Fibroblast of the aortic adventitia (primary cell): Measurements from ENCODE around the gene CACNG1. TPM values are rescaled to one million over a fixed set of nuclear protein-coding genes. Genes with fewer than 3 reads are reported as not detected.

ENCODE experiments used
- DNase-seq: peaks from one replicate; pipeline ENCODE4 v3.0.0-alpha.2; 2010; ENCODE audit warnings: low read depth
- H3K4me3 ChIP-seq: 2 replicates; pipeline ENCODE4 v1.5.1; 2011; ENCODE audit warnings: low read depth, mild to moderate bottlenecking, control low read depth, low read length, moderate library complexity
- CTCF ChIP-seq: IDR thresholded peaks from 2 replicates; pipeline ENCODE4 v1.5.1; 2011; ENCODE audit warnings: mild to moderate bottlenecking, low read length, control low read depth, inconsistent platforms; ENCODE audit not compliant: insufficient read depth
- total RNA-seq: library from RNA; depleted of rRNA; stranded (reverse); fragments of >200 nt; gene quantifications from 2 replicates; pipeline ENCODE4 v1.2.3, GENCODE V29; 2012; ENCODE audit warnings: low replicate concordance

CACNG1 gene
- total RNA-seq, 1 donor: not detected

GRCh38 chr17:67007266-67007665, 37.1 kb upstream of the CACNG1 start:
- TF ChIP-seq CTCF: no peak
- no peak overlapping the region for H3K4me3 ChIP-seq
- no peak for DNase-seq

GRCh38 chr17:67008101-67008500, 36.3 kb upstream of the CACNG1 start:
- no peak for TF ChIP-seq CTCF
- no peak overlapping the region for H3K4me3 ChIP-seq
- DNase-seq: no peak

GRCh38 chr17:67011527-67012175, 32.7 kb upstream of the CACNG1 start:
- DNase-seq: no peak
- H3K4me3 ChIP-seq: no peak overlapping the region
- TF ChIP-seq CTCF: no peak

- TF ChIP-seq CTCF: no peak
- DNase-seq: no peak
- H3K4me3 ChIP-seq: no peak overlapping the region
Measured at GRCh38 chr17:67013891-67014290, 30.5 kb upstream of the CACNG1 start.

- no peak overlapping the region for H3K4me3 ChIP-seq
- no peak for DNase-seq
- no peak for TF ChIP-seq CTCF
Measured at GRCh38 chr17:67015001-67015400, 29.4 kb upstream of the CACNG1 start.

GRCh38 chr17:67016039-67016762, 28.2 kb upstream of the CACNG1 start:
- no peak overlapping the region for H3K4me3 ChIP-seq
- DNase-seq: no peak
- no peak for TF ChIP-seq CTCF

GRCh38 chr17:67017910-67018309, 26.4 kb upstream of the CACNG1 start:
- no peak for TF ChIP-seq CTCF
- no peak overlapping the region for H3K4me3 ChIP-seq
- DNase-seq: no peak
